Liver (tissue), 9 donors: ENCODE results near the gene NPEPPS. TPM values are rescaled to one million over a fixed set of nuclear protein-coding genes. Genes with fewer than 3 reads are reported as not detected.
"Not testable (repeated sequence)": the region's sequence is repeated elsewhere in the genome, so short reads cannot be mapped to it uniquely, and the experiment has no call there.

ENCODE experiments used
- DNase-seq: peaks from one replicate; pipeline ENCODE4 v3.0.0-alpha.2; 2017; ENCODE audit warnings: low spot score
- H3K27ac ChIP-seq, 2 donors: one replicate each; pipeline ENCODE4 v1.7.0; 2013; ENCODE audit warnings: inconsistent platforms in 2 of 2, low read length in 2 of 2, control low read depth in 1 of 2, low read depth in 1 of 2, mild to moderate bottlenecking in 1 of 2
- H3K27me3 ChIP-seq, 4 donors: one replicate each; pipeline versions ENCODE4 v1.6.1 to v1.7.0; 2013; ENCODE audit warnings: low read length in 3 of 4, inconsistent platforms in 1 of 4, mild to moderate bottlenecking in 1 of 4, moderate library complexity in 1 of 4; ENCODE audit not compliant: control insufficient read depth in 4 of 4, insufficient read depth in 4 of 4
- H3K36me3 ChIP-seq, 4 donors: one replicate each; pipeline versions ENCODE4 v1.6.1 to v1.7.0; 2013; ENCODE audit warnings: low read length in 3 of 4, mild to moderate bottlenecking in 3 of 4, low read depth in 1 of 4, moderate library complexity in 1 of 4; ENCODE audit not compliant: control insufficient read depth in 4 of 4, insufficient read depth in 3 of 4
- H3K4me1 ChIP-seq, 4 donors: one replicate each; pipeline versions ENCODE4 v1.6.1 to v1.7.0; 2013; ENCODE audit warnings: low read length in 3 of 4, mild to moderate bottlenecking in 3 of 4, moderate library complexity in 1 of 4; ENCODE audit not compliant: control insufficient read depth in 4 of 4, insufficient read depth in 4 of 4
- H3K4me3 ChIP-seq, 3 donors: one replicate each; pipeline versions ENCODE4 v1.6.1 to v1.7.0; 2013; ENCODE audit warnings: low read length in 3 of 3, control low read depth in 1 of 3, low read depth in 1 of 3, mild to moderate bottlenecking in 1 of 3
- H3K9ac ChIP-seq, 2 donors: one replicate each; pipeline ENCODE4 v1.7.0; 2013; ENCODE audit warnings: low read length in 2 of 2, mild to moderate bottlenecking in 2 of 2, moderate library complexity in 2 of 2, control low read depth in 1 of 2, low read depth in 1 of 2
- H3K9me3 ChIP-seq, 4 donors: one replicate each; pipeline versions ENCODE4 v1.6.1 to v1.7.0; 2013; ENCODE audit warnings: low read length in 3 of 4; ENCODE audit not compliant: control insufficient read depth in 4 of 4
- FOXA1 ChIP-seq: IDR thresholded peaks from 2 replicates; pipeline ENCODE4 v1.6.1; 2016; ENCODE audit warnings: antibody characterized with exemption
- FOXA2 ChIP-seq: IDR thresholded peaks from 2 replicates; pipeline ENCODE4 v1.6.1; 2016; ENCODE audit warnings: antibody characterized with exemption
- HNF4G ChIP-seq: IDR thresholded peaks from 2 replicates; pipeline ENCODE4 v1.6.1; 2016; ENCODE audit warnings: antibody characterized with exemption
- JUND ChIP-seq, 2 donors: IDR thresholded peaks; 2 replicates each; pipeline ENCODE4 v1.6.1; 2016; ENCODE audit warnings: antibody characterized with exemption in 2 of 2
- RXRA ChIP-seq, 2 donors: IDR thresholded peaks; 2 replicates each; pipeline ENCODE4 v1.6.1; 2017 to 2018; ENCODE audit warnings: antibody characterized with exemption in 2 of 2, mild to moderate bottlenecking in 1 of 2
- SP1 ChIP-seq: IDR thresholded peaks from 2 replicates; pipeline ENCODE4 v1.6.1; 2018; ENCODE audit warnings: antibody characterized with exemption, mild to moderate bottlenecking
- YY1 ChIP-seq: IDR thresholded peaks from 2 replicates; pipeline ENCODE4 v1.6.1; 2016; ENCODE audit warnings: antibody characterized with exemption, mild to moderate bottlenecking
- WGBS: extraction: QIAGEN DNeasy Blood & Tissue Kit; methylation state at CpG from one replicate; pipeline ENCODE4 v1.1.7; 2013; 5-methylcytosine and 5-hydroxymethylcytosine counted together
- polyA plus RNA-seq, 2 donors: library from polyadenylated mRNA; stranded (reverse) in 1 of 2; unstranded in 1 of 2; fragments of 200-250 nt in 1 of 2; fragments of >200 nt in 1 of 2; fragmentation: Nextera tagmentation in 1 of 2; extraction: Ambion mirVana in 1 of 2; gene quantifications; one replicate each; pipeline versions ENCODE4 v1.2.1 to v1.2.3, GENCODE V29; 2013 to 2015
- total RNA-seq, 2 donors: library from RNA; depleted of rRNA; stranded (reverse); fragments of >200 nt; gene quantifications; one replicate each; pipeline ENCODE4 v1.2.3, GENCODE V29; 2014
- TF ChIP-seq, protein P1 (sequence below): IDR thresholded peaks from 2 replicates; pipeline ENCODE4 v1.6.1; 2016; ENCODE audit warnings: antibody characterized with exemption
- TF ChIP-seq, protein P2 (sequence below): fragments of 150-350 bp; IDR thresholded peaks from 2 replicates; pipeline ENCODE4 v1.5.1; 2017; ENCODE audit warnings: improper control_type of control experiment, low read depth, low read length; ENCODE audit not compliant: missing input control
- TF ChIP-seq, protein P3 (sequence below): IDR thresholded peaks from 2 replicates; pipeline ENCODE4 v1.6.1; 2016; ENCODE audit warnings: antibody characterized with exemption
- TF ChIP-seq, protein P4 (sequence below): IDR thresholded peaks from 2 replicates; pipeline ENCODE4 v1.6.1; 2016; ENCODE audit warnings: antibody characterized with exemption, mild to moderate bottlenecking
- donor health status: healthy.
- donor health status: healthy.
- donor health status: healthy.
- donor health status: healthy.
- donor health status: healthy.

The NPEPPS gene
- total and polyA plus RNA-seq, 4 donors: 12.0 to 61.9 (median 46.4) TPM

DNA sequence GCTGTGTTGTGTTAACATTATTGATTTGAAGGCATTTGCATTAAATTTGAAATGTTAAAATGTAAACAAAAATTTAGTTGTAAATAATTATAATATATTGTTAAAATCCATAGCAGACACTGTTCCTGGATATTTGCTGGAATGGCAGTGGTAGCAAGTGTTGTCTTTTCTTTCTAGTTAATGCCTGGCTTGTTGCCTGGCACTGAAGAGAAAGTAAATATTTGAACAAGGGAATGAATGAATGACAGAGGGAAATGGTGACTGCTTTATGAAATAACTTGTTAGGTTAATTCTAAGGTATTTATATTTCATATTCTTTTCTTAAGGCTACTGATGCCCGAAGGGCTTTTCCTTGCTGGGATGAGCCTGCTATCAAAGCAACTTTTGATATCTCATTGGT lies 51.5 kb downstream of the NPEPPS start:
- not testable (repeated sequence) for DNase-seq, H3K27ac ChIP-seq, H3K9ac ChIP-seq, H3K4me3 ChIP-seq, H3K36me3 ChIP-seq, H3K27me3 ChIP-seq, H3K9me3 ChIP-seq, H3K4me1 ChIP-seq
- no CpG with 5 or more reads among the region's 1 CpG for WGBS

DNA sequence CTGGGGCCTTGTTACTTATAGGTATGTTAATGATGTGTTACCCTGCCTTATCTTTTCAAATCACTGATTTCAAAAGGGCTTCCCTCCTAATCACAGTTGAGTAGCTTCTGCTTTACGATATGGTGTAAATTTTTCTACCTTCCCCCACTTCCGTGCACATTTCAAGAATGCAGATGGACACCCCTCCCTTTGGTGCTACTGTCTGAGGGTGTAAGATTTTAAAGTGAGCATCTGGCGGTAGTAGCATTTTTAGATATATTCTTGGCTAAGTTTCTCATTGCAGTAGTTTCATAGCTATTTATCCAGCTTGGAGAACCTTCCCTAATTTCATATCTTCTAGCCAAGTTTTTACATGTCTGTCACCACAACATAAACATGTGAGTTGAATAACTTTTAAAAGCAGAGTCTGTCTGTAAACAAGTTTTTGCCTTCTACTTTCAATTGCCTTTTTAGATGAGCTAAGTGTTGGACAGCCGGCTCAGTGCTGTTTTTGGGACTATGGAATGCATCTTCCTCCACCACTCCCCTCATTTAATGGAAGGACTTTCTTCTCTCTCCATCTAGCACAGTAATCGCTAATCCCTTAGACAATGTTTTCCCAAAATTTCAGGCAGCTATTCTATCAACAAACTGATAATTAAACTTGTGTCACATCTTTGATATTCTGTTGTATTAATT lies 55.6 kb downstream of the NPEPPS start:
- not testable (repeated sequence) for H3K27ac ChIP-seq, H3K9ac ChIP-seq, H3K36me3 ChIP-seq, H3K4me1 ChIP-seq, H3K27me3 ChIP-seq, DNase-seq, H3K4me3 ChIP-seq, H3K9me3 ChIP-seq
- WGBS: 82% methylated on average over 5 of the region's 5 CpGs

DNA sequence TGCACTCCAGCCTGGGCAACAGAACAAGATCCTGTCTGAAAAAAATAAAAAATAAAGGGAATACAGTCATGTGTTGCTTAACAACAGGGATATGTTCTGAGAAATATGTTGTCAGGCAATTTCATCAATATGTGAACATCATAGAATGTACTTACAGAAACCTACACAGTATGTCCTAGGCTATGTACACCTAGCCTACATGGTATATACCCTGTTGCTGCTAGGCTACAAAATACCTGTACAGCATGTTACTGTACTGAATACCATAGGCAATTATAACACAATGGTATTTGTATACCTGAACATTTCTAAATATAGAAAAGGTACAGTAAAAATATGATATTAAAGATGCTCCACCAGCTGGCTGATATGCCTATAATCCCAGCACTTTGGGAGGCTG lies 62.6 kb downstream of the NPEPPS start:
- H3K9ac ChIP-seq, H3K27me3 ChIP-seq, H3K4me3 ChIP-seq, H3K9me3 ChIP-seq, H3K27ac ChIP-seq, DNase-seq, H3K4me1 ChIP-seq: not testable (repeated sequence)
- H3K36me3 ChIP-seq: peaks cover 4 to 12% (median 8%) of the 10 kb centered on the region in 4 donors

DNA sequence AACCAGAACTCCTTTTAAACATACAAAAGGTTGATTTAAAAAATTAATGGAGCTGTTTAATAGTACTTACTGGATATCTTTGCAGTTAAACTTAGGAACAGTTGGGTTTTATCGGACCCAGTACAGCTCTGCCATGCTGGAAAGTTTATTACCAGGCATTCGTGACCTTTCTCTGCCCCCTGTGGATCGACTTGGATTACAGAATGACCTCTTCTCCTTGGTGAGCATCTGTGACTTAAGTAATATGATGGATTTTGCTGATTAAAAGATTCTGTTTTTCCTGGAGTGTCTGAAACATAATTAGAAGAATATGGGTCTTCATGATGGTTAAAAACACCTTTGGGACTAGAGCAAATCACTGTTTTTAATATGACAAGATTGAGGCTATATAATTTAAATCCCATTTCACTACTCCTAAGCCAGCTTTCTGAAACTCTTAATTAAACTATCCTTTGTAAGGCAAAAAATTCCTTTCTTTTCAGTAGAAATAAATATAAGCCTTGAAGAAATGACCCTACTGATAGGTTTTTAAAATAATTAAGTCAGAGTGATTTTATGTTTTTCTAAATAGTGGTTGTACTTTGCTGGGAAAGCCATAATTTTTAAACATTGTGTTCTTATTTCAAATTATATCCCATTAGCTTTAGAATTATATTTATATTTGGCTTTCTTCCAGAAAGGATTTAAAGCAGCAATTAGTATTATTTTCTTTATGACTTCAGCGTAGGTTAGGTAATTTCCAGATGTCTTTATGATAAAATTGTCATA lies 73.1 kb downstream of the NPEPPS start:
- no peak for TF ChIP-seq RXRA (IDR thresholded peaks at IDR 0.05)
- TF ChIP-seq, protein P1, sequence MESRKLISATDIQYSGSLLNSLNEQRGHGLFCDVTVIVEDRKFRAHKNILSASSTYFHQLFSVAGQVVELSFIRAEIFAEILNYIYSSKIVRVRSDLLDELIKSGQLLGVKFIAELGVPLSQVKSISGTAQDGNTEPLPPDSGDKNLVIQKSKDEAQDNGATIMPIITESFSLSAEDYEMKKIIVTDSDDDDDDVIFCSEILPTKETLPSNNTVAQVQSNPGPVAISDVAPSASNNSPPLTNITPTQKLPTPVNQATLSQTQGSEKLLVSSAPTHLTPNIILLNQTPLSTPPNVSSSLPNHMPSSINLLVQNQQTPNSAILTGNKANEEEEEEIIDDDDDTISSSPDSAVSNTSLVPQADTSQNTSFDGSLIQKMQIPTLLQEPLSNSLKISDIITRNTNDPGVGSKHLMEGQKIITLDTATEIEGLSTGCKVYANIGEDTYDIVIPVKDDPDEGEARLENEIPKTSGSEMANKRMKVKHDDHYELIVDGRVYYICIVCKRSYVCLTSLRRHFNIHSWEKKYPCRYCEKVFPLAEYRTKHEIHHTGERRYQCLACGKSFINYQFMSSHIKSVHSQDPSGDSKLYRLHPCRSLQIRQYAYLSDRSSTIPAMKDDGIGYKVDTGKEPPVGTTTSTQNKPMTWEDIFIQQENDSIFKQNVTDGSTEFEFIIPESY: no peak
- TF ChIP-seq, protein P2, sequence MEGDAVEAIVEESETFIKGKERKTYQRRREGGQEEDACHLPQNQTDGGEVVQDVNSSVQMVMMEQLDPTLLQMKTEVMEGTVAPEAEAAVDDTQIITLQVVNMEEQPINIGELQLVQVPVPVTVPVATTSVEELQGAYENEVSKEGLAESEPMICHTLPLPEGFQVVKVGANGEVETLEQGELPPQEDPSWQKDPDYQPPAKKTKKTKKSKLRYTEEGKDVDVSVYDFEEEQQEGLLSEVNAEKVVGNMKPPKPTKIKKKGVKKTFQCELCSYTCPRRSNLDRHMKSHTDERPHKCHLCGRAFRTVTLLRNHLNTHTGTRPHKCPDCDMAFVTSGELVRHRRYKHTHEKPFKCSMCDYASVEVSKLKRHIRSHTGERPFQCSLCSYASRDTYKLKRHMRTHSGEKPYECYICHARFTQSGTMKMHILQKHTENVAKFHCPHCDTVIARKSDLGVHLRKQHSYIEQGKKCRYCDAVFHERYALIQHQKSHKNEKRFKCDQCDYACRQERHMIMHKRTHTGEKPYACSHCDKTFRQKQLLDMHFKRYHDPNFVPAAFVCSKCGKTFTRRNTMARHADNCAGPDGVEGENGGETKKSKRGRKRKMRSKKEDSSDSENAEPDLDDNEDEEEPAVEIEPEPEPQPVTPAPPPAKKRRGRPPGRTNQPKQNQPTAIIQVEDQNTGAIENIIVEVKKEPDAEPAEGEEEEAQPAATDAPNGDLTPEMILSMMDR: no peak
- no peak for TF ChIP-seq JUND (IDR thresholded peaks at IDR 0.05)
- TF ChIP-seq, protein P3, sequence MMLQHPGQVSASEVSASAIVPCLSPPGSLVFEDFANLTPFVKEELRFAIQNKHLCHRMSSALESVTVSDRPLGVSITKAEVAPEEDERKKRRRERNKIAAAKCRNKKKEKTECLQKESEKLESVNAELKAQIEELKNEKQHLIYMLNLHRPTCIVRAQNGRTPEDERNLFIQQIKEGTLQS: no peak
- TF ChIP-seq HNF4G: no peak
- TF ChIP-seq, protein P4, sequence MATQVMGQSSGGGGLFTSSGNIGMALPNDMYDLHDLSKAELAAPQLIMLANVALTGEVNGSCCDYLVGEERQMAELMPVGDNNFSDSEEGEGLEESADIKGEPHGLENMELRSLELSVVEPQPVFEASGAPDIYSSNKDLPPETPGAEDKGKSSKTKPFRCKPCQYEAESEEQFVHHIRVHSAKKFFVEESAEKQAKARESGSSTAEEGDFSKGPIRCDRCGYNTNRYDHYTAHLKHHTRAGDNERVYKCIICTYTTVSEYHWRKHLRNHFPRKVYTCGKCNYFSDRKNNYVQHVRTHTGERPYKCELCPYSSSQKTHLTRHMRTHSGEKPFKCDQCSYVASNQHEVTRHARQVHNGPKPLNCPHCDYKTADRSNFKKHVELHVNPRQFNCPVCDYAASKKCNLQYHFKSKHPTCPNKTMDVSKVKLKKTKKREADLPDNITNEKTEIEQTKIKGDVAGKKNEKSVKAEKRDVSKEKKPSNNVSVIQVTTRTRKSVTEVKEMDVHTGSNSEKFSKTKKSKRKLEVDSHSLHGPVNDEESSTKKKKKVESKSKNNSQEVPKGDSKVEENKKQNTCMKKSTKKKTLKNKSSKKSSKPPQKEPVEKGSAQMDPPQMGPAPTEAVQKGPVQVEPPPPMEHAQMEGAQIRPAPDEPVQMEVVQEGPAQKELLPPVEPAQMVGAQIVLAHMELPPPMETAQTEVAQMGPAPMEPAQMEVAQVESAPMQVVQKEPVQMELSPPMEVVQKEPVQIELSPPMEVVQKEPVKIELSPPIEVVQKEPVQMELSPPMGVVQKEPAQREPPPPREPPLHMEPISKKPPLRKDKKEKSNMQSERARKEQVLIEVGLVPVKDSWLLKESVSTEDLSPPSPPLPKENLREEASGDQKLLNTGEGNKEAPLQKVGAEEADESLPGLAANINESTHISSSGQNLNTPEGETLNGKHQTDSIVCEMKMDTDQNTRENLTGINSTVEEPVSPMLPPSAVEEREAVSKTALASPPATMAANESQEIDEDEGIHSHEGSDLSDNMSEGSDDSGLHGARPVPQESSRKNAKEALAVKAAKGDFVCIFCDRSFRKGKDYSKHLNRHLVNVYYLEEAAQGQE: no peak
- no peak for TF ChIP-seq SP1
- TF ChIP-seq FOXA1: no peak
- no peak for TF ChIP-seq FOXA2
- no peak for TF ChIP-seq YY1
- Histone ChIP-seq H3K4me3 (no peak overlapping the region), H3K9ac (no peak overlapping the region), H3K9me3 (no peaks in the 10 kb centered on the region), H3K27me3 (no peaks in the 10 kb centered on the region), H3K4me1 (no peaks in the 10 kb centered on the region), H3K27ac (no peak overlapping the region), H3K36me3 (peaks cover 17 to 48% (median 31%) of the 10 kb centered on the region in 4 donors)
- DNase-seq: no peak
- WGBS: 78% methylated on average over 4 of the region's 4 CpGs
